Stimulated activated CD4-positive, alpha-beta T cell treated with anti-CD3 and anti-CD28 coated beads, Interleukin-4, amount 100 ng/mL, for 4 hours (primary cell): Measurements from ENCODE around the gene ID2.

ENCODE experiments used
- DNase-seq, 2 experiments: peaks; one replicate each; pipeline ENCODE4 v3.0.0-alpha.2; 2020

Gene ID2

GRCh38 chr2:8681786-8682692 lies at the start of gene ID2:
TSS of gene ID2 (plus strand) at chr2:8682056. CDS start at chr2:8682166, 110 bp downstream.
- peak; percentile 98 to 99 for DNase-seq

GRCh38 chr2:8632755-8633154 lies 49.1 kb upstream of the ID2 start:
- no peak for DNase-seq

- DNase-seq, result no peak
These were observed 48.6 kb upstream of the ID2 start for GRCh38 chr2:8633186-8633734.

- DNase-seq, result no peak
These were observed 48.0 kb upstream of the ID2 start for GRCh38 chr2:8633735-8634313.

- no peak for DNase-seq
These were observed 47.2 kb upstream of the ID2 start for GRCh38 chr2:8634466-8635172.

GRCh38 chr2:8636041-8636491 lies 45.8 kb upstream of the ID2 start:
- DNase-seq, result no peak

- no peak for DNase-seq
These were observed 44.9 kb upstream of the ID2 start for GRCh38 chr2:8636721-8637636.

- DNase-seq, result no peak
These were observed 43.5 kb upstream of the ID2 start for GRCh38 chr2:8638327-8638726.

- DNase-seq, result no peak
These were observed 42.7 kb upstream of the ID2 start for GRCh38 chr2:8639122-8639635.

- DNase-seq, result no peak
These were observed 41.4 kb upstream of the ID2 start for GRCh38 chr2:8640498-8640897.

GRCh38 chr2:8641301-8641965 lies 40.4 kb upstream of the ID2 start:
- no peak for DNase-seq

GRCh38 chr2:8642366-8643068 lies 39.3 kb upstream of the ID2 start:
- DNase-seq, result no peak

- DNase-seq, result no peak
These were observed 38.4 kb upstream of the ID2 start for GRCh38 chr2:8643250-8643995.

- no peak for DNase-seq
These were observed 37.9 kb upstream of the ID2 start for GRCh38 chr2:8643996-8644356.

GRCh38 chr2:8644605-8645175 lies 37.2 kb upstream of the ID2 start:
- DNase-seq, result no peak

- no peak for DNase-seq
These were observed 36.6 kb upstream of the ID2 start for GRCh38 chr2:8645176-8645831.

GRCh38 chr2:8646731-8647461 lies 35.0 kb upstream of the ID2 start:
- DNase-seq, result no peak

- DNase-seq, result no peak
These were observed 34.4 kb upstream of the ID2 start for GRCh38 chr2:8647462-8647857.
